Renal pelvis (tissue), 12 donors: ENCODE results near the gene SCGB1C1. TPM values are rescaled to one million over a fixed set of nuclear protein-coding genes. Genes with fewer than 3 reads are reported as not detected.
"Not testable (repeated sequence)": the region's sequence is repeated elsewhere in the genome, so short reads cannot be mapped to it uniquely, and the experiment has no call there.

Source experiments
- DNase-seq: peaks from one replicate; pipeline ENCODE4 v3.0.0-alpha.2; 2013
- long read RNA-seq, 16 experiments: transcript quantifications; one replicate each; lab custom pipeline, GENCODE V29; 2026
- polyA plus RNA-seq, 3 donors: library from polyadenylated mRNA; unstranded; fragments of 120-200 nt; gene quantifications; one replicate each; pipeline ENCODE4 v1.2.1, GENCODE V29; 2013; ENCODE audit not compliant: insufficient read length in 3 of 3

Gene SCGB1C1
- 1 to 10 TPM in 2 of 3 donors, under 1 TPM in 1; 0.56 to 1.5 (median 1.3) TPM for polyA plus RNA-seq
- long read RNA-seq, donor 1: 0 reads
- long read RNA-seq, donor 2: 0 reads
- long read RNA-seq, donor 3, partial matches to known transcripts: 0 of 1 reads
- long read RNA-seq, donor 3, other reads (novel, unspliced or antisense): 0 of 1 reads
- long read RNA-seq, donor 4: 0 reads
- long read RNA-seq, donor 5, partial matches to known transcripts: 0 of 1 reads
- long read RNA-seq, donor 5, other reads (novel, unspliced or antisense): 0 of 1 reads
- long read RNA-seq, donor 6: 0 reads
- long read RNA-seq, donor 7: 0 reads
- long read RNA-seq, donor 8: 0 reads
- long read RNA-seq, donor 9: 0 reads
- long read RNA-seq, donor 10: 0 reads
- long read RNA-seq, donor 11: 0 reads
- long read RNA-seq, donor 12: 0 reads
- long read RNA-seq, donor 13: 0 reads
- long read RNA-seq, donor 14: 0 reads
- long read RNA-seq, donor 15: 0 reads
- long read RNA-seq, donor 16: 0 reads

DNA sequence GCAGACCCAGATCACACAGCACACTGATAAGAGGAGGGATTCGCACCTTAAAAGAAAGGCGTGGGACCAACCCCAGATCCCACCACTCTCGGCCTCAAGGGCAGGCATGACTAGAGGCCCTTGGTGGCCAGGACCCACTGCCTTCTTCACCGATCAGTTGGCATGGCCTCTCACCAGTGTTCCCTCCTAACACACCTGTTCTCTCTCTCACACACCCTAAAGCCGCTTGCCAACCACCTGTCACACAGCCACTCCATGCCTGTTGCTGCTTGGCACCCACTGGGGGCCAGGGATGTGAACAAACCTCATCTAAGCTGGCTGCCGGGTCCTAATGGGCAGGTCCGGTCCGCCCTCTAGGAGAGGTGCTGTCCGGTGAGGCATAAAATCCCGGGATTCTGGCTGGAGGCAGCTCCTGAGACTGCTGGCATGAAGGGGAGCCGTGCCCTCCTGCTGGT, at the start of gene SCGB1C1:
Gene SCGB1C1 (plus strand): TSS at position 405 of the 455 bp plus-strand sequence. CDS start 22 bp downstream, at position 427.
- not testable (repeated sequence) for DNase-seq

DNA sequence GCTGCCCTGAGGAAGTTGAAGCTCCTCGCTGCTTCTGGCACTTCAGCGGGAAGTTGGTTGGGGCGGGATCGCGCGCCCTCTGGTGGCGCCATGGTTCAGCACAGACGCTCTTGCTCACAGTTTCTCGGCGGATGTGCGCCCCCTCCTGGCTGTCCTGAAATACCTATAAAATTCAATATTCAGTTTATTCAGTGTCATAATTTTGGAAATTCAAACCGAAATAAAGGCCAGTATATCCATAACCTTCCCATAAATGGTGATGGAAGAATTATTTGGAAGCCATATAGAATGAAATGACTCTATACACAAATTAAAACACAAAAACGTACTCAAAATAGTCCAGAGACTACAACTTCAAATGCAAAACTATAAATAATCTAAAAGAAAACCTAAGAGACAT, 12.6 kb upstream of the SCGB1C1 start:
- not testable (repeated sequence) for DNase-seq

DNA sequence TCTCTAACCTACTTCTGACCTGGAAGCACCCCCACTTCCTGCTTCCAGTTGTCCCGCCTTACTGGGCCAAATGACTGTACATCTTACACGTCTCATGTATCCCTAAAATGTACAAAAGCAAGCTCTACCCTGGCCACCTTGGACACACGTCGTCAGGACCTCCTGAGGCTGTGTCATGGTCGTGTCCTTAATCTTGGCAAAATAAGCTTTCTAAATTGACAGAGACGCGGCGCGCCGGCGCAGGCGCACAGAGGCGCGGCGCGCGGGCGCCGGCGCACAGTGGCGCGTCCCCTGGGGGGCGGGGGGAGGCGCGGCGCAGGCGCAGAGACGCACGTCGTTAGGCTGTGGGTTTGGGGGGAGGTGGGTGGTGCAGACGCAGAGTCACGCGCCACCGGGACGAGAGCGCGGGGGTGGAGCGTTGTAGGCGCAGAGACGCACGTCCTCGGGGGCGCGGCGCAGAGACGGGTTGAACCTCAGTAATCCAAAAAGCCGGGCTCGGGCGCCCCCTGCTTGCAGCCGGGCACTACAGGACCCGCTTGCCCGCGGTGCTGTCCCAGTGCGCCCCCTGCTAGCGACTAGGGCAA, 3.6 kb upstream of the SCGB1C1 start:
- not testable (repeated sequence) for DNase-seq

DNA sequence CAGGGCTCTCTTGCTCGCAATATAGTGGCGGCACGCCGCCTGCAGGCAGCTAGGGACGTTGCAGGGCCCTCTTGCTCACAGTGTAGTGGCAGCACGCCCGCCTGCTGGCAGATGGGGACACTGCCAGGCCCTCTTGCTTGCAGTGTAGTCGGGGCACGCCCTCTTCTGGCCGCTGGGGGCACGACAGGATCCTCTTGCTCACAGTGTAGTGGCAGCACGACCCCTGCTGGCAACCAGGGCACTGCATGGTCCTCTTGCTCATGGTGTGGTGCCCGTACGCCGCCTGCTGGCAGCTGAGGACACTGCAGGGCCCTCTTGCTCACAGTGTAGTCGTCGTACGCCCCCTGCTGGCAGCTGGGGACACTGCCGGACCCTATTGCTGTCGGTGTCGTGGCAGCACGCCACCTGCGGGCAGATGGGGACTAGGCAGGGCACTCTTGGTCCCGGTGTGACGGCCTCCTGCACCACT, 3.0 kb upstream of the SCGB1C1 start:
- not testable (repeated sequence) for DNase-seq

DNA sequence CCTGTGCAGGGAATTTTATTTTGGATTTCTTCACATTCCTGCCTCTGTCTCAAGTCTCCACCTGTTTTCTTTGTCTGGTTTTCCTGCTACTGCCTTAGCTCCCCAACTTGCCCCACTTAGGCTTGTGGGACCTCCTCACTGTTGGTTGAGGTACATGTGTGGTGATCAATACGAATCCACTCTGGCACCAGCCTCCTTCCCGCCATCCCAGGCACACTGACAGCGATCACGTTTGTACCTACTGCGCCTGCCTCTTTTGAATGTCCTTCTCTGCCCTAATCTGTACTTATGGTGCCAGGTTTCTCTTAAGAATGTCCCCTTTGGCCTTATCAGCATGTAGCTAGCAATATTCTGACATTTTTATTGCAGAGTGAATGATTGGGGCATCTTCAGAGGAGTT, 2.3 kb upstream of the SCGB1C1 start:
- not testable (repeated sequence) for DNase-seq

DNA sequence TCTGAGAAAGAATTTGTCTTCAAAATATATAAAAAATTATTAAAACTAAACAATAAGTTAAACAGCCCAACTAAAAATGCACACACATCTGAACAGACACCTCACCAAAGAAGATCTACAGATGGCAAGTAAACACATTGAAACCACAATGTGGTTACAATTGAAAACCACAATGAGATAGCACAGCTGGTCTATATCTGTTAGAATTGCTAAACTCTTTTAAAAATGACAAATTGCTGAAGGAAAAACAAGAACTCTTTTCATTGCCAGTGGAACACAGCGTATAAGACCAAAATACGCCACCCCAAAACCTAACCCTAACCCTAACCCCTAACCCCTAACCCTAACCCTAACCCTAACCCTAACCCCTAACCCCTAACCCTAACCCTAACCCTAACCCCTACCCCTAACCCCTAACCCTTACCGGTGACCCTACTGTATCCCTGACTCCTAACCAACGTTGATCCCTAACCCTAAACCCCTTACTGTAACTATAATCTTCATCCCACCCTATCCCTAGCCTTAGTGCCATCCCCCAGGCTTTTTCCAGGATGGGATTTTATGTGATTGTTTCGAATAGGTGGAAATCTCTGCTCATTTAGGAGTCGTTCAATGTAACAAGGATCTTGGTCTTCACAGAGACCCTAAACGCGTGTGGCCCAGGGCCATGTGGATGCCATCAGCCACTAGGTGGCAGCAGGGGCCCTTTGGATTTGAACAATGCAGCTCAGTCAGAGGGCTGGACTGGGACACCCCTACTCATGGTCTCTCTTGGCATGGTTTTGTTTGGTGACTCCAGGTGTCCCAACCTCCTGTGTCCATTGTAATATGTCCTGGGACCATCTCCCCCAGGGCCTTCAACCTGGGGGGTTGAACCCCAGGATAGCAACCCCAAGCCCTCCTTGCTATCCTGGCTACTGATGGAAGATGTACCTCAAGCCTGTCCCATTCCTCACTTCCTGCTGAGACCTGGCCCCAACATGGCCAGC, 1.1 kb upstream of the SCGB1C1 start:
- DNase-seq: not testable (repeated sequence)

DNA sequence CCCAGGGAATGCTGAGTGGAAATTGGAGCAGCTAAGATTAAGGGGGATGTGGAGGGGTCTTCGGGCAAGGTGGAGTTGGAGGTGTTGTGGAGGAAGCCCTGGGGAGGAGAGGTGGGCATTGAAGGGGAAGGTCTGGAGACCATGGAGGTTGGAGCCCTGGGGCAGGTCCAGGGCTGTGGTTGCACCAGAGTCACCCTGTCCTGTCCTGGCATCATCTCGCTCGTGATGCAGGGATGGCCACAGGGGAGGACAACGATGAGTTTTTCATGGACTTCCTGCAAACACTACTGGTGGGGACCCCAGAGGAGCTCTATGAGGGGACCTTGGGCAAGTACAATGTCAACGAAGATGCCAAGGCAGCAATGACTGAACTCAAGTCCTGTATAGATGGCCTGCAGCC, 603 bp downstream of the SCGB1C1 start:
- DNase-seq: not testable (repeated sequence)

DNA sequence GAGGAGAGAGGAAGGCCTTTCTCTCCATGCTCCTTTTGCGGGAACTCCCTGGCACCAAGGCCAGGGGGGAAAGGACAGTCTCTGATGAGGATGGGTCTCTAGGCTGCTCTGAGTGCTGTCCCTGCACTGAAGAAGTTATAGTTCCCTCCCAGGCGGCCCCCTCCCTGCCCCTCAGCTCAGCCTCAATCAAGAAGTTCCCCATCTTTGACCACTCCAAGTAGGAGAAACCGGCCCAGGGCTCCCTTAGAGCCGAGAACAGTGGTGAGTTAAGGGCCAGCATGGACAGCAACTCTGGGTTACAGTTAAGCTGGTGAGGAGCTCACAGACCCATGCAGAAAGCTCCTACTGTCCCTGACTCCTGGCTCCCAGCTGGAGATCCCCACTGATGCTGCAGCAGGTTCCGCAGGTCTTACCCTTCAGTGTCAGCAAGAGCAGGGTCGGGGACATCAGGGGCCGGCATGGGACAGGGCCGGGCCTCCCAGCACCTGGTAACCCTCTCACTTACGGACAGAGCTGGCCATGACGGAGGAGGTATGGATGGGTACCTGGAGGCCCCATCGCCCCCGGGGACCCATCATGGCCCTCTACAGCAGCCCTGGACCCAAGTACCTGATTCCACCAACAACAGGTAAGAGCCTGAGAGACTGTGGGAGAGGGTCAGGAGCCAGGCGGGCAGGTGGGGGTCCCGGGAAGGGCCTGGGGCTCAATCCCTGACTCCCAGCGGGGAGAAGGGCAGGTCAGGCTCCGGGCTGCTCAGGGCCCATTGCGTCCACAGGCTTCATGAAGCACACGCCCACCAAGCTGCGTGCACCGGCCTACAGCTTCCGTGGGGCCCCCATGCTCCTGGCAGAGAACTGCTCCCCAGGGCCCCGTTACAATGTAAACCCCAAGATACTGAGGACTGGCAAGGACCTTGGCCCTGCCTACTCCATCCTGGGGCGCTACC, 4.2 kb downstream of the SCGB1C1 start:
- DNase-seq: no peak

DNA sequence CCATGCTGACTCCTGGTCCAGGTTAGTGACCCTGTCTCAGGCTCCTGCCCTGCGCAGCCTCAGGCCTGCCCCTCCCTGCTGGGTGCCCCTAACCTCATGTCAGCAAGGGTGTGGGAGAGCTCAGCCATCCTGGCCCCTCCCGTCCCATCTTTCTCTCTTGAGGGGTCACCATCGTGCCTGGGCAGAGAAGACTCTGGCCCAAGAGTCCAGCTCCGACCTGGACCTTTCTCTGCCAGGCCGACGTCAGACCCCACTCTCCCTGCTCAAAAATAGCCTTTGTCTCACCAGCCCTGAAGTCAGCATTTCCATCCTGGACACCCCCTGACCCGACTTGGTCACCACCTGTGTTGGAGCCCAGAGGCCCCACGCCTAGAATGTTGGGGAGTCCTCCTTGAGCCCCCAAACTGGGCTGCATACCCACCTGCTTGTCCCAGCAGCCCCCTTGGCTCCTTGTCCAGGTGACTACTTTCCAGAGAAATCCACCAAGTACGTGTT, 4.9 kb downstream of the SCGB1C1 start:
- DNase-seq: no peak

DNA sequence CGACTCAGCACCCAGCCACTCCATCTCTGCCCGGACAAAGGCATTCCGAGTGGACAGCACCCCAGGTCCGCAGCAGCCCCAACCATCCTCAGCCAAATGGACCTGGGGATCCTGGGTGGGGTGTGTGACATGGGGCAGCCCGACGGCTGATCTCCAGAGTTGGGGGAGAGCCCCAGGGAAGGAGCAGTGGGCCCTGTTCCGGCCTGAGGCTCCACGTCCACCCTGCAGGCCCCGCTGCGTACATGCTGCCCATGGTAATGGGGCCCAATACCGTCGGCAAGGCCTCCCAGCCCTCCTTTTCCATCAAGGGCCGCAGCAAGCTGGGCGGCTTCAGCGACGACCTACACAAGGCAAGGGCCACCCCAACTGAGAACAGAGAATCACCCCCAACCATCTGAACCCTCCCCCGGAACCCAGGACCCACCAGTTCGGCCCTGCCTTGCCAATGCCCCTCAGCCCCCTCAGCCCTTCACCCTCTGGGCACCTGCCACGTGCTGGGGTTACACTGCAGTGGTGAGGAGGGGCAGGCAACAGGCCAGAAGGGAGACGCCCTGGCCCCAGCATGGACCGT, 5.4 kb downstream of the SCGB1C1 start:
- DNase-seq: no peak

DNA sequence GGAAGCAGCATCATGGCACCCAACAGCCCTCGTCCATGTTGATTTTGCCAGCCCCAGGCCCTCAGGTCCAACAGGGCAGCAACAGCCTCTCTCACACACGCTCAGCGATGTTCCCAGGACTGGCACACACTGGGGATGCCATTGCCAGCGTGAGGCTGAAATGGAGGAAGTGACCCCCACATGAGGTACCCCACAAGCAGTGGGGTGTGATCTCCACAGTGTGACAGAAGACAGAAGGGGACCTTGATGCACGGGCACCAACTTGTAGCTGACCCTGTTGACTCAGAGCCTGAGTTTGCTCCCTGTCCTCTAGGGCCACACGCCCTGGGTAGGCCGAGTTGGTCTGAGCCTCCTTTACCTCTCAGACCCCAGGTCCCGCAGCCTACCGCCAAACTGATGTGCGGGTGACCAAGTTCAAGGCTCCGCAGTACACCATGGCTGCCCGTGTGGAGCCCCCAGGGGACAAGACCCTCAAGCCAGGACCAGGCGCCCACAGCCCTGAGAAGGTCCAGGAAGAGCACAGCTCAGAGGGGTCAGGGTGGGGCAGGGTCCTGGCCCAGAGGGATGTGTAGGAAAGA, 6.2 kb downstream of the SCGB1C1 start:
- no peak for DNase-seq

DNA sequence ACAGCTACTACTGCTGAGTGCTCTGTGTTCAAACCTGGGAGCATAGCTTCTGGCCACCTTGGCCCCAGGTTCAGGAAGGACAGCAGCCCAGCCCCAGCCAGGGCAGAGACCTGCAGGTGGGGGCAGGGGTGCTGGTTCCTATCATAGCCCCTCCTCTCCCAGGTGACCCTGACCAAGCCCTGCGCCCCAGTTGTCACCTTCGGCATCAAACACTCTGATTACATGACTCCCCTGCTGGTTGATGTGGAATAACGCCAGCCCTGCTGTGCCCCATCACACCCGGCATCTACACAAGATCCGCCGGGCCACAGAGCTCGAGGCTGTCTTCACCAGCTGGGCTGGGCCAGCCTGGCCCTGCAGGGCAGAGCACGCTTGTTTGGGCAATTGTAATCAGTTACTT, 6.9 kb downstream of the SCGB1C1 start:
- no peak for DNase-seq

DNA sequence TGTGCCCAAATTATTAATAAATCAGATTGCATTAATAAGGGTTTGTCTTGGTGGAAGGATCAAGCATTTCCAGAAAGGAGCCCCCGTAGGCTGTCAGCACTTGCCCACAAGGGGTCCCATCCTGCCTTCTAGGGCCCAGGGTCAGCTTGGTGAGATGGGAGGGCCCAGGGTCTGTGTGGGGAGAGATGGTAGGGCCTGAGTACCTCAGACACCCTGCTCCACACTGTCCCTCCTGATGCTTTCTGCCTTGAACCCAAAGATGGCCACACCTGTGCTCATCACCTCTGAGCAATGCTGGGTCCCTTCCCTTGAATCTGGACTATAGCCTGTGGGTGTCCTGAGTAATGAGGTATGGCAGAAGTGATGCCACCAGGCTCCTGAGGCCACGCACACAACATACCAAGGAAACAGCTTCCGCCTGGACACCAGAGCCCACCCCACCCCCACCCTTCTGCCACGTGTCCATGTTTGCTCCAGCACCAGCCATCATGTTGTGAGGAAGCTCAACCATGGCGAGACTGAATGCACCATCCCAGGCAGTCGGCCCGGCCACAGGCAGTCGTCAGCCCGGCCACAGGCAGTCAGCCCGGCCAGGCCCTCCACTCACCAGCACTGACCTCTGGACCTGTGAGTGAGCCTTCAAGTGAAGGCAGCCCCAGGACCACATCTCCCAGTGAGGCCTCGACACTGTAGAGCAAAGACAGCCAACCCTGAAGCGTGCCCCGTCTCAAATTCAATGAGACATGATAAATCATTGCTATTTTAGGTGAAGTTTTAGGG, 7.5 kb downstream of the SCGB1C1 start:
- DNase-seq: no peak

DNA sequence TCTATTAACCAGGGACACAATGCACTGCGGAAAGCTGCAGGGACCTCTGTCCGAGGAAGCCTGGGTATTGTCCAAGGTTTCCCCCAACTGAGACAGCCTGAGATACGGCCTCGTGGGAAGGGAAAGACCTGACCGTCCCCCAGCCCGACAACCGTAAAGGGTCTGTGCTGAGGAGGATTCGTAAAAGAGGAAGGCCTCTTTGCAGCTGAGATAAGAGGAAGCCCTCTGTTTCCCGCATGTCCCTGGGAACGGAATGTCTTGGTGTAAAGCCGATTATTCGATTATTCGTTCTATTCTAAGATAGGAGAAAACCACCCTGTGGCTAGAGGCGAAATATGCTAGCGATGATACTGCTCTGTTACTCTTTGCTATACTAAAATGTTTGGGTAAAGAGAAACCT, 9.1 kb downstream of the SCGB1C1 start:
- DNase-seq: no peak

DNA sequence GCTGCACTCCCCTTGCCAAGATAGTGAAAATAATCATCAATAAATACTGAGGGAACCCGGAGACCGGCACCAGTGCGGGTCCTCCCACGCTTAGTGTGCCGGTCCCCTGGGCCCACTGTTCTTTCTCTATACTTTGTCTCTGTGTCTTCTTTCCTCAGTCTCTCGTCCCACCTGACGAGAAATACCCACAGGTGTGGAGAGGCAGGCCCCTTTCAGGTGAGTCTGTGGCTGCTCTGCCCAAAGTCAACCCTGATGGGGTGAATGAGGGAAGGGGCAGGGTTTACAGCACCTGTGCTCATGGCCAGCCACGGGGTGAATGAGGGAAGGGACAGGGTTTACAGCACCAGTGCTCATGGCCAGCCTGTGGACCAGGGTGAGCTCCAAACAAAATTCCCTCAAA, 9.6 kb downstream of the SCGB1C1 start:
- DNase-seq: no peak

DNA sequence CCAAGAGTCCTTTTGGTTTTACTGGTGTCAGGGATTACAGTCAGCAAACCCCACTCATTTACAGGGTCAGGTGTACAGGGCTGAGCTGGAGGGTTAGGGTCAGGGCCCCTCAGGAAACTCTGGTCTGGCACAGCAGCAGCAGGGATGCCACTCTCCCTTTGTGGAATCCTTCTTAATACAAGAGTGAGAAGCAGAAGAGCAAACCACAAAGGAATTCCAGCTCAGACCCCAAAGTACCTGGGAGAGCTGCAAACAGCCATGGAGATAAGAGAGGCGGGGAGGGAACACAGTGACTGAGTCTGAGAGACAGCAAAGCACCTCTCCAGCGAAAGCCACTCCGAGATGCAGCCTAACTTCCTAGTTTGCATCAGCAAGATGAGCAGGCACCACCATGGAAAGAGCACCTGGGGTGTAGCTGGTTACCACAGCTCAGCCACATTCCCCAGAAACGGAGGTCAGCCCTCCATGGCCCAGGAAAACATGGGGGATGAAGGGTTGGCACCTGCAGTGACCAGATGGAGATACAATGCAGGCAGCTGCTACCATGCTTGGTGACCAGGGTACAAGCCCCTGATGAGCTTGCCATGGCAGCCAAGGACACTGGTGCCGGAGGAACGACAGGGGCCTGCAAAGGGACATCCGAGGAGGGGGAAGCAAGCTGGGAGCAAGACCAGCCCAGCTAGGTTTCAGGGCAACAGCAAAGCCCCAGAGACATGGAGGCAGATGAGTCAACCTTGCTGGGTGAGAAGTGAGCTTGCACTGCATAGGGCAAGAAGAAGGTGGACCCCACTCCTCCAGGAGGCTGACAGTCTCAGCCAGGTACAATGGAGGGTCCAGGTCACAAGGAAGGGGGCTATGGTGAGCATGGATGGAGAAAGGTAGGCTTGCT, 10.4 kb downstream of the SCGB1C1 start:
- DNase-seq: no peak

DNA sequence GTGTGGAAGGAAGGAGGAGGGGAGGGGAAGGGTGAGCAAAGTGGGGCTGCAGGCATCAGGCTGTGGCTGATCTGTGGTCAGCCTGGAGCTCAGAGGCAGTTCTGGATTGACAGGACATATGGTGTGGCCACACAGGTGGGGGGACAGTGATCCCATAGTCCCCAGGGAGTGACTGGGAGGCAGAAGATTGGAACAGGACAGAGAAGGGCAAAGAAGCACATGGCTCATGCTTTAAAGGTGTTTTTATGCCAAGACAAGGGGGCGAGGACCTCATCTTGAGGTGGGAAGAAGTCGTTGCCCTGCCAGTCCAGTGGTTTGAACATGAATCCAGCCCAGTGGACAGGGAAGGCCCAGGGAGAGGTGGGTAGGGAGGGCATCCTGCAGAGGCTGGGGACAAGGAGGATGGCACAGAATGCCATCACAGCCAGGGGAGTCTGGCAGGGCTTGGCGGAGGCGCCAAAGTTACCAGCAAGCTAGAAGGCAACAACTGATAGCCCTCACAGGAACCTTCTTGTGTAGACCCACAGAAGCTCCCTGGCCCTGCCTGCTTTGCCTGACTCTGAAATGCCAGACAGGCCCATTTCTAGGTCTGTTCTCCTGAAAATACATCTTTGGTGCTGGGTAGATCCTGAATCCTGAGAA, 11.2 kb downstream of the SCGB1C1 start:
- DNase-seq: no peak
